K562 (cell line): Measurements from ENCODE around the gene SLBP. TPM values are rescaled to one million over a fixed set of nuclear protein-coding genes. Genes with fewer than 3 reads are reported as not detected.

Experiments
- ATAC-seq: fragments of 200-7000 bp; cut with Tn5 transposase; 3 replicates; pipeline ENCODE4 v1.9.1; 2020; ENCODE audit warnings: moderate library complexity
- BruUV-seq: library from RNA; stranded (reverse); fragments of 400-500 nt; replicated peaks from 2 replicates; lab custom pipeline; 2021; lab: Mats Ljungman, UMichigan
- CTCF ChIA-PET: fragments of 300-600 bp; formaldehyde crosslinking; extraction: SDS; loops from one replicate; lab custom pipeline; 2021; ENCODE audit warnings: low intra/inter-chr PET ratio; lab: Yijun Ruan, JAX
- POLR2A ChIA-PET: fragments of 300-600, 350-650 bp; sonication (Branson Sonifier 250); formaldehyde crosslinking; extraction: SDS; loops from one replicate; lab custom pipeline; 2021; ENCODE audit warnings: antibody characterized with exemption, inconsistent platforms; lab: Yijun Ruan, JAX
- DNase-seq, 4 experiments: peaks; one replicate each; pipeline versions ENCODE4 v3.0.0 to v3.0.0-alpha.2; 2011 to 2018; ENCODE audit warnings: low spot score in 3 of 4, mixed read lengths in 3 of 4; ENCODE audit errors: extremely low read depth in 1 of 4
- FAIRE-seq: peaks from 2 replicates; lab custom pipeline; 2011; peaks lifted over from hg19 to GRCh38; lab: Jason Lieb, UNC
- H2AFZ ChIP-seq: 2 replicates; pipeline ENCODE4 v1.6.0; 2011; ENCODE audit warnings: low read depth, low read length, control low read depth, inconsistent platforms
- H3K27ac ChIP-seq: fragments of 200-600 bp; 3 replicates; pipeline ENCODE4 v1.8.0; 2011; ENCODE audit warnings: low read depth, mild to moderate bottlenecking, control low read depth, inconsistent platforms, low read length, moderate library complexity, mixed read lengths; ENCODE audit errors: extremely low read depth
- H3K27me3 ChIP-seq, 2 experiments: fragments of 300-600 bp in 1 of 2; 2 replicates in 1 of 2; 3 replicates in 1 of 2; pipeline versions ENCODE4 v1.6.0 to v1.8.0; 2011; ENCODE audit warnings: inconsistent platforms in 2 of 2, low read length in 2 of 2, mild to moderate bottlenecking in 1 of 2, mixed read lengths in 1 of 2, moderate library complexity in 1 of 2; ENCODE audit not compliant: control insufficient read depth in 2 of 2, insufficient read depth in 2 of 2
- H3K36me3 ChIP-seq: fragments of 300-600 bp; 3 replicates; pipeline ENCODE4 v1.8.0; 2011; ENCODE audit warnings: mild to moderate bottlenecking, low read length, inconsistent platforms; ENCODE audit not compliant: control insufficient read depth, insufficient read depth
- H3K4me1 ChIP-seq, 2 experiments: fragments of 200-600 bp in 1 of 2; replicated peaks in 1 of 2; 2 replicates in 1 of 2; 3 replicates in 1 of 2; pipeline versions ENCODE4 v1.5.1 to v1.8.0; 2011; ENCODE audit warnings: inconsistent platforms in 2 of 2, low read length in 2 of 2, mild to moderate bottlenecking in 1 of 2, mixed read lengths in 1 of 2, moderate library complexity in 1 of 2; ENCODE audit not compliant: control insufficient read depth in 2 of 2, insufficient read depth in 2 of 2
- H3K4me2 ChIP-seq: 2 replicates; pipeline ENCODE4 v1.6.1; 2011; ENCODE audit warnings: low read length, control low read depth, inconsistent platforms, mixed read lengths; ENCODE audit not compliant: insufficient read depth
- H3K4me3 ChIP-seq: fragments of 200-600 bp; sonication (generic), shearing (Covaris generic); 2 replicates; pipeline ENCODE4 v1.5.1; 2016; ENCODE audit warnings: control low read depth, inconsistent platforms
- H3K79me2 ChIP-seq: fragments of 200-600 bp; 3 replicates; pipeline ENCODE4 v1.8.0; 2011; ENCODE audit warnings: low read length, inconsistent platforms; ENCODE audit not compliant: control insufficient read depth, insufficient read depth
- H3K9ac ChIP-seq, 2 experiments: 2 replicates each; pipeline versions ENCODE4 v1.6.0 to v1.6.1; 2011; ENCODE audit warnings: low read depth in 2 of 2, low read length in 2 of 2, control low read depth in 1 of 2, inconsistent platforms in 1 of 2, mild to moderate bottlenecking in 1 of 2, mixed read lengths in 1 of 2; ENCODE audit not compliant: insufficient read depth in 1 of 2
- H3K9me1 ChIP-seq: one replicate; pipeline ENCODE4 v1.6.0; 2011; ENCODE audit warnings: inconsistent platforms, mild to moderate bottlenecking, low read length, moderate library complexity; ENCODE audit not compliant: control insufficient read depth, insufficient read depth
- H3K9me3 ChIP-seq: replicated peaks from 2 replicates; pipeline ENCODE4 v1.5.1; 2011; ENCODE audit warnings: low read depth, low read length, inconsistent platforms; ENCODE audit not compliant: control insufficient read depth, insufficient read depth
- H4K20me1 ChIP-seq: replicated peaks from 2 replicates; pipeline ENCODE4 v1.6.1; 2011; ENCODE audit warnings: low read length, inconsistent platforms, mixed read lengths; ENCODE audit not compliant: control insufficient read depth, insufficient read depth
- CTCFL ChIP-seq: IDR thresholded peaks from 2 replicates; pipeline ENCODE4 v1.6.1; 2011; ENCODE audit warnings: borderline replicate concordance, low read depth, mild to moderate bottlenecking, moderate library complexity, low read length; ENCODE audit not compliant: insufficient read depth, poor library complexity, severe bottlenecking
- HNRNPL ChIP-seq: fragments of 200-400 bp; formaldehyde crosslinking; IDR thresholded peaks from 2 replicates; pipeline ENCODE4 v1.6.1; 2017; ENCODE audit warnings: low read depth, mild to moderate bottlenecking, low read length
- POLR2A ChIP-seq: fragments of 450-650 bp; conservative IDR thresholded peaks from 2 replicates; pipeline ENCODE4 v1.6.1; 2016
- POLR2G ChIP-seq: fragments of 200-400 bp; formaldehyde crosslinking; IDR thresholded peaks from 2 replicates; pipeline ENCODE4 v1.6.1; 2017; ENCODE audit warnings: low read depth, mild to moderate bottlenecking, antibody characterized with exemption, low read length, moderate library complexity
- RBFOX2 ChIP-seq: fragments of 200-400 bp; formaldehyde crosslinking; IDR thresholded peaks from 2 replicates; pipeline ENCODE4 v1.6.1; 2017; ENCODE audit warnings: low read depth, mild to moderate bottlenecking, low read length, moderate library complexity
- ZNF232 ChIP-seq: sonication (generic); formaldehyde crosslinking; IDR thresholded peaks from 2 replicates; pipeline ENCODE4 v1.8.0; 2022; ENCODE audit warnings: mild to moderate bottlenecking, missing genetic modification reagents
- ZNF253 ChIP-seq: fragments of 250-450 bp; sonication (Bioruptor Pico); conservative IDR thresholded peaks from 2 replicates; pipeline ENCODE4 v1.6.1; 2021; ENCODE audit warnings: mild to moderate bottlenecking
- ZNF384 ChIP-seq: IDR thresholded peaks from 2 replicates; pipeline ENCODE4 v1.6.1; 2012; ENCODE audit warnings: low read depth, low read length, improper control_type of control experiment
- WGBS: fragments of 100-300 bp; shearing (Covaris generic); methylation state at CpG from one replicate; pipeline ENCODE4 v1.1.6; 2016; ENCODE audit warnings: low coverage, mixed read lengths; ENCODE audit not compliant: insufficient coverage; ENCODE audit errors: missing lambda C conversion rate; 5-methylcytosine and 5-hydroxymethylcytosine counted together
- in situ Hi-C: fragments of 300-500 bp; cut with MboI; formaldehyde crosslinking; loops from 4 replicates; pipeline ENCODE4 v1.15.0; 2018; ENCODE audit warnings: inconsistent platforms, mixed read lengths
- intact Hi-C: fragments of 100-400 bp; cut with micrococcal nuclease; formaldehyde crosslinking; loops from 2 replicates; pipeline ENCODE4 v1.14.2; 2022
- polyA plus RNA-seq, 8 experiments: library from polyadenylated mRNA; depleted of rRNA in 4 of 8; stranded (reverse) in 5 of 8; unstranded in 3 of 8; fragments of >200 nt; fragmentation: Nextera tagmentation in 2 of 8; fragmentation: Illumina TruSeq in 1 of 8; extraction: Ambion mirVana in 2 of 8; extraction: Trizol in 1 of 8; gene quantifications; 2 replicates each; pipeline versions ENCODE4 v1.2.1 to v1.2.3, GENCODE V29; 2011 to 2014; ENCODE audit warnings: inconsistent platforms in 1 of 8, missing spikeins in 1 of 8
- total RNA-seq, 7 experiments: library from RNA; depleted of rRNA in 6 of 7; stranded (reverse); fragments of >200 nt in 6 of 7; fragmentation: Illumina TruSeq in 2 of 7; extraction: Trizol in 2 of 7; gene quantifications; 2 replicates each; pipeline versions ENCODE4 v1.2.1 to v1.2.3, GENCODE V29; 2011 to 2021; ENCODE audit warnings: low replicate concordance in 1 of 7

SLBP gene
- total and polyA plus RNA-seq, 9 of the 15 experiments (the other 6 are each of a cell fraction or from before 2014, with no cell fraction given) = 49.4 to 221 (median 162) TPM

GRCh38 chr4:1741208-1741607 lies 29.1 kb upstream of the SLBP start (continued):
- TF ChIP-seq CTCFL (no peak), ZNF253 (CRISPR knock-in tag) (no peak), HNRNPL (no peak), ZNF384 (no peak), ZNF232 (CRISPR knock-in tag) (no peak)

GRCh38 chr4:1740021-1740545 lies 28.0 kb upstream of the SLBP start:
- Histone ChIP-seq H3K9me1 (no peaks in the 10 kb centered on the region), H3K27ac (no peak overlapping the region), H3K9me3 (peaks cover 8% of the 10 kb centered on the region), H3K27me3 (no peaks in the 10 kb centered on the region), H4K20me1 (no peaks in the 10 kb centered on the region), H3K79me2 (no peaks in the 10 kb centered on the region), H3K4me3 (no peak overlapping the region), H3K4me1 (peaks cover 0 to 24% of the 10 kb centered on the region in 2 experiments; a peak in 2 of 5 replicates), H3K4me2 (no peak overlapping the region), H3K36me3 (peaks cover 96% of the 10 kb centered on the region), H3K9ac (no peak overlapping the region), H2AFZ (no peak overlapping the region)
- WGBS = 97% methylated on average over 20 of the region's 22 CpGs
- BruUV-seq = no TSS peak
- TF ChIP-seq RBFOX2 = peak; percentile 27; the same call in 1 of the 2 replicates
- TF ChIP-seq POLR2A = no peak
- TF ChIP-seq POLR2G = peak; percentile 65
- in situ Hi-C loops (loop anchor here (5.0 kb wide), 2 partner anchors 72 to 152 kb away; no protein-coding TSS in a partner anchor), intact Hi-C loops (no loop called here)
- FAIRE-seq = no peak
- no peak for DNase-seq
- ChIA-PET POLR2A (interaction anchor here (0.8 to 2.7 kb wide), 3 partner anchors 10 to 19 kb away, joined by 3 to 11 read pairs (median 3); no protein-coding TSS in a partner anchor), CTCF (no interaction called here)
- no peak for ATAC-seq
